Measurements from ENCODE around the gene RAD51B. TPM values are rescaled to one million over a fixed set of nuclear protein-coding genes. Genes with fewer than 3 reads are reported as not detected.

The RAD51B gene
- total RNA-seq, 4 donors from 2014 or later, result 6.2 to 39.9 (median 12.9) TPM

DNA sequence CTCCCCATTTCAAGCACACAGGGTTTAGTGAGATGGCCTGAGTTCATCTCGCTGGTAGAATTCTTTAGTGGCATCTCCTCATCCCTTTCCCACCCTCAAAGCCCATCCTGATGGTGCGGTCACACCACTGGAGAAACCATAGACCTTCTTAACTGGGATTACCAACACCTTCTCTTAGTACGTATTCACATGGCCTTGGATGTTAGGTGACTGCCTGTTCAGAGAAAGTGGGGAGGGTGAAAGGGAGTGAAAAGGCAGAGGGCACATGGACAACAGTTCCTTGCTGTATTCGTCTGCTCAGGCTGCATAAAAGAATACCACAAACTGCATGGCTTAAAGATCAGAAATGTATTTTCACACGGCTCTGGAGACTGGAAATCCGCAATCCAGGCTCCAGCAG lies 667.2 kb downstream of the RAD51B start:
- H3K27me3 ChIP-seq, result no peaks in the 10 kb centered on the region
- WGBS, 2 donors, result 88 to 99% methylated on average over 6 of the region's 6 CpGs
- peaks cover 14 to 49% (median 19%) of the 10 kb centered on the region in 3 donors for H3K4me1 ChIP-seq
- intact Hi-C loops (cut with DNase I), result no loop called here
- TF ChIP-seq POLR2A (IDR thresholded peaks at IDR 0.05), result no peak
- TF ChIP-seq, protein P1, sequence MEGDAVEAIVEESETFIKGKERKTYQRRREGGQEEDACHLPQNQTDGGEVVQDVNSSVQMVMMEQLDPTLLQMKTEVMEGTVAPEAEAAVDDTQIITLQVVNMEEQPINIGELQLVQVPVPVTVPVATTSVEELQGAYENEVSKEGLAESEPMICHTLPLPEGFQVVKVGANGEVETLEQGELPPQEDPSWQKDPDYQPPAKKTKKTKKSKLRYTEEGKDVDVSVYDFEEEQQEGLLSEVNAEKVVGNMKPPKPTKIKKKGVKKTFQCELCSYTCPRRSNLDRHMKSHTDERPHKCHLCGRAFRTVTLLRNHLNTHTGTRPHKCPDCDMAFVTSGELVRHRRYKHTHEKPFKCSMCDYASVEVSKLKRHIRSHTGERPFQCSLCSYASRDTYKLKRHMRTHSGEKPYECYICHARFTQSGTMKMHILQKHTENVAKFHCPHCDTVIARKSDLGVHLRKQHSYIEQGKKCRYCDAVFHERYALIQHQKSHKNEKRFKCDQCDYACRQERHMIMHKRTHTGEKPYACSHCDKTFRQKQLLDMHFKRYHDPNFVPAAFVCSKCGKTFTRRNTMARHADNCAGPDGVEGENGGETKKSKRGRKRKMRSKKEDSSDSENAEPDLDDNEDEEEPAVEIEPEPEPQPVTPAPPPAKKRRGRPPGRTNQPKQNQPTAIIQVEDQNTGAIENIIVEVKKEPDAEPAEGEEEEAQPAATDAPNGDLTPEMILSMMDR (IDR thresholded peaks at IDR 0.05), result no peak
- DNase-seq, result no peak
- no peaks in the 10 kb centered on the region for H3K36me3 ChIP-seq
- no peak overlapping the region for H3K27ac ChIP-seq
- H3K9me3 ChIP-seq, result no peaks in the 10 kb centered on the region
- H3K4me3 ChIP-seq, result no peak overlapping the region

- Histone ChIP-seq H3K27ac (peak overlapping the region in 3 of 4 donors; percentile 15 to 60 (median 57)), H3K27me3 (no peaks in the 10 kb centered on the region), H3K4me3 (no peak overlapping the region), H3K9me3 (no peaks in the 10 kb centered on the region), H3K36me3 (no peaks in the 10 kb centered on the region), H3K4me1 (peaks cover 11 to 42% (median 15%) of the 10 kb centered on the region in 3 donors)
- intact Hi-C loops (cut with DNase I), result no loop called here
- WGBS, 2 donors, result 24 to 36% methylated on average over 3 of the region's 3 CpGs
- DNase-seq, result no peak
- TF ChIP-seq POLR2A (IDR thresholded peaks at IDR 0.05), result no peak
- TF ChIP-seq, protein P1 (IDR thresholded peaks at IDR 0.05), result no peak
These were observed 668.4 kb downstream of the RAD51B start for GRCh38 chr14:68487805-68488590.

DNA sequence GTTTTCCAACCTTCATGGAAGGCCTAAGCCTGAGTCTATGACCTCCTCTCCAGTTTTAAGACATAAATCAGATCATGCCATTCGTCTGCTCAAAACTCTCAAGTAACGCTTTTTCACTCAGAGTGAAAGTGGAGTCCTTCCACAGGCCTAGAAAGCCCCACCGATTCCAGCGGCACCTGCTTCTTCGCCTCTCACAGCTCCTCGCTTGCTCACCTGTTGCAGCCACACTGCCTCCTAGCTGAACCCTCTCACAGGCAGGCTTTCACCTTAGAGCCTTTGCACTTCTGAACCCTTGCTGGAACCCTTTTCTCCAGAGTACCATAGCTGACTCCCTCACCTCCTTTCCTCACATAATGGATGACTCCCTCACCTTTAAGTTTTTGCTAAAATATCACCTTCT lies 672.2 kb downstream of the RAD51B start:
- DNase-seq, result no peak
- WGBS, 2 donors, result 93 to 95% methylated on average over 6 of the region's 6 CpGs
- no peaks in the 10 kb centered on the region for H3K27me3 ChIP-seq
- no peaks in the 10 kb centered on the region for H3K9me3 ChIP-seq
- TF ChIP-seq POLR2A (IDR thresholded peaks at IDR 0.05), result no peak
- peaks cover 0 to 37% (median 13%) of the 10 kb centered on the region in 3 donors for H3K4me1 ChIP-seq
- no peaks in the 10 kb centered on the region for H3K36me3 ChIP-seq
- H3K4me3 ChIP-seq, result no peak overlapping the region
- intact Hi-C loops (cut with DNase I), result no loop called here
- H3K27ac ChIP-seq, result no peak overlapping the region

DNA sequence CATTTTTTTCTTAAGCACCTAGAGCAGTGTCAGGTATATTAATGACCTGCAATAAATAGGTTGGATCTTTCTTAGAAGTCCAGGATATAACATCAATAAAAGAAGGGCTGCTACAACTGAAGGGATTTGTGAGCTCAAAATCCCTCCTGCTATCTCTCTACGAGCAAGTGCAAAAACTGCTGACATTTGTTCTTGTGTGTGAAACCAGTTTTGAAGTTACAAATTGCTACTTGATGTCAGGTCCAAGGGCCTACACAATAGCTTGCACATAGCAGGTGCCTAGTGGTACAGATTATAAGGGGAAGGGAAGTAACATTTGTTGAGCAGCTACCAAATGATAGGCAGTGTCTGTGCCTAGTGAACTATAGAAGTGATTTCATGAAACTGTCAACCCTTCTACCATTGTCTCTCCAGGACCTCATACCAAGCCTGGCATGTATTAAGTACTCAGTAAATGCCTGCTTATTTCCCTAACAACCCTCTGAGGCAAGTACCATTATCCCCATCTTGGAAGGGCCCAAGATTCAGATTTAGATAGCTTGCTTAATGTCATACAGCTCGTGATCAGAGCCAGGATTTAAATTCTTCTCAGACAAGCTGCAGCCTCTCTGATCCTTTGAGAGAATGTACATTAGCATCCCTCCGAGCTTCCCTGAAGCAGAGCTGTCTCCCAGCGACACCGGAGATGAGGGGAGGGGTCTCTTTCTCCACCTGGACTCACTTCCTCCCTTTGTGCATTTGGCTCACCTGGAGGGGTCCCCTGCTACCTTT lies 673.0 kb downstream of the RAD51B start:
- no peaks in the 10 kb centered on the region for H3K36me3 ChIP-seq
- H3K4me1 ChIP-seq, result peaks cover 0 to 36% (median 13%) of the 10 kb centered on the region in 3 donors
- no peak overlapping the region for H3K4me3 ChIP-seq
- no peaks in the 10 kb centered on the region for H3K9me3 ChIP-seq
- WGBS, 2 donors, result 85 to 91% methylated on average over 5 of the region's 5 CpGs
- intact Hi-C loops (cut with DNase I), result no loop called here
- H3K27me3 ChIP-seq, result no peaks in the 10 kb centered on the region
- H3K27ac ChIP-seq, result no peak overlapping the region
- DNase-seq, result no peak
- TF ChIP-seq POLR2A (IDR thresholded peaks at IDR 0.05), result no peak
- TF ChIP-seq, protein P1 (IDR thresholded peaks at IDR 0.05), result no peak

GRCh38 chr14:68493152-68493911 lies 673.8 kb downstream of the RAD51B start:
- Histone ChIP-seq H3K27ac (no peak overlapping the region), H3K27me3 (no peaks in the 10 kb centered on the region), H3K36me3 (no peaks in the 10 kb centered on the region), H3K9me3 (no peaks in the 10 kb centered on the region), H3K4me3 (no peak overlapping the region), H3K4me1 (peaks cover 0 to 29% (median 13%) of the 10 kb centered on the region in 3 donors)
- no peak for TF ChIP-seq POLR2A (IDR thresholded peaks at IDR 0.05)
- TF ChIP-seq, protein P1 (IDR thresholded peaks at IDR 0.05), result no peak
- intact Hi-C loops (cut with DNase I), result no loop called here
- WGBS, 2 donors, result 94 to 95% methylated on average over 9 of the region's 9 CpGs
- no peak for DNase-seq
